ENCODE measurements around the gene MPL. TPM values are rescaled to one million over a fixed set of nuclear protein-coding genes. Genes with fewer than 3 reads are reported as not detected.

Gene MPL
- total and polyA plus RNA-seq, 2 of the 13 experiments (the other 11 are each of a cell fraction or from before 2014, with no cell fraction given): not detected

GRCh38 chr1:43327549-43328292 is 9.9 kb upstream of the MPL start:
- Histone ChIP-seq H3K9ac (ENCODE audit: insufficient read depth, low read depth, low read length) (no peak overlapping the region), H3K4me2 (ENCODE audit: low read depth, low read length) (no peak overlapping the region), H3K4me1 (ENCODE audit: insufficient read depth, low read length) (no peaks in the 10 kb centered on the region; the same call in 1 of the 2 replicates), H3K9me3 (ENCODE audit: low read length) (no peaks in the 10 kb centered on the region), H3K36me3 (replicated peaks in 1 of 2; ENCODE audit: control insufficient read depth in 1 of 2, insufficient read depth in 2 of 2, low read length in 2 of 2) (no peaks in the 10 kb centered on the region), H3K79me2 (ENCODE audit: insufficient read depth, low read length) (no peaks in the 10 kb centered on the region), H3K27ac (ENCODE audit: extremely low read length, insufficient read depth, low read length) (no peak overlapping the region), H2AFZ (ENCODE audit: low read length) (no peak overlapping the region), H3K4me3 (replicated peaks in 1 of 3; ENCODE audit: insufficient read depth in 1 of 3, low read depth in 2 of 3, low read length in 3 of 3) (no peak overlapping the region), H3K27me3 (ENCODE audit: control insufficient read depth in 1 of 2, insufficient read depth in 2 of 2, low read length in 2 of 2) (peaks cover 0 to 5% of the 10 kb centered on the region in 2 experiments; a peak in 1 of 5 replicates), H4K20me1 (ENCODE audit: insufficient read depth, low read length) (no peaks in the 10 kb centered on the region)
- in situ Hi-C loops (cut with HindIII; ENCODE audit: extremely low pct_ligation_motif_present, low pct_unique_long_range_greater_than_20kb) (no loop called here), intact Hi-C loops (cut with micrococcal nuclease; ENCODE audit: unreplicated experiment) (no loop called here)
- TF ChIP-seq DZIP1 (CRISPR knock-in tag; IDR thresholded peaks at IDR 0.05) (no peak), ZNF644 (CRISPR knock-in tag; IDR thresholded peaks at IDR 0.05; ENCODE audit: low read depth) (no peak), MTA3 (CRISPR knock-in tag; IDR thresholded peaks at IDR 0.05) (no peak), IKZF5 (CRISPR knock-in tag; IDR thresholded peaks at IDR 0.05) (no peak), PRMT3 (CRISPR knock-in tag; IDR thresholded peaks at IDR 0.05; ENCODE audit: borderline replicate concordance, low read depth) (no peak), PAWR (CRISPR knock-in tag; IDR thresholded peaks at IDR 0.05; ENCODE audit: borderline replicate concordance) (no peak), CC2D1A (CRISPR knock-in tag; IDR thresholded peaks at IDR 0.05) (no peak), PATZ1 (CRISPR knock-in tag; IDR thresholded peaks at IDR 0.05) (no peak)
- ChIA-PET CTCF (ENCODE audit: low intra/inter-chr PET ratio, low total read pairs) (no interaction called here), POLR2A (no interaction called here)
- DNase-seq (ENCODE audit: low spot score) (no peak), ATAC-seq (no peak), FAIRE-seq (no peak)
- no TSS peak for BruUV-seq (replicated peaks)
- WGBS (ENCODE audit: low lambda C conversion rate): 50% methylated on average over 1 of the region's 1 CpG

Measured in HepG2 (cell line).